ENCODE data around the gene ERGIC3. TPM values are rescaled to one million over a fixed set of nuclear protein-coding genes. Genes with fewer than 3 reads are reported as not detected.

The ERGIC3 gene
- total and polyA plus RNA-seq, 10 of the 15 experiments (the other 5 are each of a cell fraction or from before 2014, with no cell fraction given), result 90.4 to 210 (median 139) TPM

GRCh38 chr20:35527122-35527769, 14.6 kb upstream of the ERGIC3 start:
- H3K27me3 ChIP-seq (replicated peaks in 1 of 2; ENCODE audit: control insufficient read depth in 2 of 2, insufficient read depth in 2 of 2, low read length in 1 of 2), result no peaks in the 10 kb centered on the region
- RAD21 ChIA-PET (ENCODE audit: unreplicated experiment), result no interaction called here
- no peaks in the 10 kb centered on the region for H3K79me2 ChIP-seq (ENCODE audit: control insufficient read depth, insufficient read depth, low read length)
- DNase-seq (ENCODE audit: low read depth, low spot score), result no peak
- WGBS (ENCODE audit: insufficient coverage, insufficient replicate concordance, low lambda C conversion rate, missing lambda C conversion rate), result 72% methylated on average over 12 of the region's 12 CpGs
- H3K27ac ChIP-seq (ENCODE audit: control insufficient read depth, insufficient read depth), result no peak overlapping the region
- no peak for TF ChIP-seq TCF3 (IDR thresholded peaks at IDR 0.05; ENCODE audit: borderline replicate concordance, insufficient read depth, low read depth, low read length)
- TF ChIP-seq NR2F1 (conservative IDR thresholded peaks at IDR 0.05), result no peak
- no peak for TF ChIP-seq SMAD1 (IDR thresholded peaks at IDR 0.05; ENCODE audit: low read depth, partially characterized antibody)
- no peak for TF ChIP-seq EGR1 (IDR thresholded peaks at IDR 0.05; ENCODE audit: borderline replicate concordance in 1 of 2, low read depth in 2 of 2, low read length in 2 of 2)
- TF ChIP-seq E2F8 (IDR thresholded peaks at IDR 0.05; ENCODE audit: low read depth, partially characterized antibody), result no peak
- TF ChIP-seq SIN3A (IDR thresholded peaks at IDR 0.05; ENCODE audit: low read depth, low read length), result no peak
- no peak for TF ChIP-seq EZH2 (IDR thresholded peaks at IDR 0.05; ENCODE audit: borderline replicate concordance, control insufficient read depth, low read depth, low read length)
- no peak for TF ChIP-seq KDM1A (IDR thresholded peaks at IDR 0.05; ENCODE audit: borderline replicate concordance)
- no peak for TF ChIP-seq MEF2A (IDR thresholded peaks at IDR 0.05; ENCODE audit: insufficient read depth, low read depth, low read length)
- TF ChIP-seq SUPT20H (IDR thresholded peaks at IDR 0.05; ENCODE audit: borderline replicate concordance, control insufficient read depth, low read depth, low read length), result no peak
- TF ChIP-seq BMI1 (IDR thresholded peaks at IDR 0.05; ENCODE audit: borderline replicate concordance), result no peak
- TF ChIP-seq JUND (IDR thresholded peaks at IDR 0.05; ENCODE audit: low read depth, low read length), result no peak
- no peak for TF ChIP-seq RBBP5 (conservative IDR thresholded peaks at IDR 0.05)
- TF ChIP-seq SP1 (IDR thresholded peaks at IDR 0.05; ENCODE audit: low read depth, low read length), result no peak
- no peaks in the 10 kb centered on the region; the same call in 1 of the 2 replicates for H4K20me1 ChIP-seq (ENCODE audit: control insufficient read depth, insufficient read depth)
- POLR2A ChIA-PET, result interaction anchor here (0.6 kb wide), 1 partner anchor 191 kb away, joined by 5 read pairs; no protein-coding TSS in a partner anchor
- BruUV-seq (replicated peaks), result no TSS peak
- no peak overlapping the region for H2AFZ ChIP-seq (ENCODE audit: control insufficient read depth, low read depth, low read length)
- no peak overlapping the region for H3K9ac ChIP-seq (ENCODE audit: control insufficient read depth, insufficient read depth, low read length)
- in situ Hi-C loops (cut with MboI) (no loop called here), intact Hi-C loops (cut with micrococcal nuclease; ENCODE audit: unreplicated experiment) (no loop called here)
- H3K9me3 ChIP-seq (replicated peaks; ENCODE audit: control insufficient read depth, insufficient read depth, low read length), result no peaks in the 10 kb centered on the region
- no peaks in the 10 kb centered on the region for H3K4me1 ChIP-seq (ENCODE audit: control insufficient read depth, insufficient read depth, low read length)
- H3K36me3 ChIP-seq (ENCODE audit: control insufficient read depth in 2 of 2, insufficient read depth in 2 of 2, low read length in 1 of 2), result no peaks in the 10 kb centered on the region
- SMC1A ChIA-PET (ENCODE audit: uncharacterized antibody, unreplicated experiment), result interaction anchor here (0.6 kb wide), 2 partner anchors 9 to 372 kb away, joined by 3 read pairs; no protein-coding TSS in a partner anchor
- ATAC-seq, result no peak
- H3K4me3 ChIP-seq, result no peak overlapping the region
- H3K4me2 ChIP-seq (ENCODE audit: control insufficient read depth, insufficient read depth), result no peak overlapping the region
- CTCF ChIA-PET, result interaction anchor here (0.6 to 0.9 kb wide), 2 partner anchors 11 to 821 kb away, joined by 3 read pairs; no protein-coding TSS in a partner anchor
- FAIRE-seq, result no peak

All from GM12878 (cell line).